Dedifferentiated amniotic fluid mesenchymal stem cell (primary cell): ENCODE results near the gene NHERF1.

Experiments
- DNase-seq: peaks from one replicate; pipeline ENCODE4 v3.0.0-alpha.2; 2016; ENCODE audit errors: extremely low spot score

Gene NHERF1

DNA sequence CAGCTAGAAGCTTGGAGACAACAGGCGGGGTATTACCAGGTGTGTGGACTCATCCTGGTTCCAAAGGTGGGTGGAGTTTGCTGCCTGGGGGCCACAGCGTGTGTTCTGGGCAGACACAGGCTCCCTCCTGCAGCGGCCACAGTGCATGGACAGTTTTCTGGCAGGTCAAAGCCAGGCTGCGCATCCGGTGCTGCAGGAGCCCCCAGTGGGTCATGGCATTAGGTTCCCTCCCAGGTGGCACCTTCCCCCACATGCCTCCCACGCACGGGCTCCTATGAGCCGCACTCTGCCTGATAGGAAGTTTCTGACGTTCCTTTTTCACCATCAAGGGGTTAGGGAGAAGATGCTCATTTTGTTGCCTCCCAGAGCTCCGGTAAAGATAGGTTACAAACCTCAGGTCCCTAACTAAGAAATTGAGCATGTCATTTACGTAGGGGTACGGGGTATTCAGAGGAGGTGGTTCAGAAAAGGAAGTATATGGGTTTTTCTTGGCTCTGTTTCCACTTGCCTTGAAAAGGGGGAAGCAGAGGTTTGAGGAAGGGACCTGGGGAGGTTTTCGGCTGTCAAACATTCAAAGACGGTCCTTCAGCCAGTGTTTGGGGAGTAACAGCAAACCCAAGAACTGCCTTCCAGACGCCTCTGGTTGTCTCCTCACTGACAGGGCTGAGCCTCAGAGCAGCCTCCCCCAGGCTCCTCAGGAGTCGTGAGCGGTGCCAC, 60.4 kb downstream of the NHERF1 start:
- no peak for DNase-seq

- no peak for DNase-seq
Measured at GRCh38 chr17:74810699-74811485, 62.5 kb downstream of the NHERF1 start.

DNA sequence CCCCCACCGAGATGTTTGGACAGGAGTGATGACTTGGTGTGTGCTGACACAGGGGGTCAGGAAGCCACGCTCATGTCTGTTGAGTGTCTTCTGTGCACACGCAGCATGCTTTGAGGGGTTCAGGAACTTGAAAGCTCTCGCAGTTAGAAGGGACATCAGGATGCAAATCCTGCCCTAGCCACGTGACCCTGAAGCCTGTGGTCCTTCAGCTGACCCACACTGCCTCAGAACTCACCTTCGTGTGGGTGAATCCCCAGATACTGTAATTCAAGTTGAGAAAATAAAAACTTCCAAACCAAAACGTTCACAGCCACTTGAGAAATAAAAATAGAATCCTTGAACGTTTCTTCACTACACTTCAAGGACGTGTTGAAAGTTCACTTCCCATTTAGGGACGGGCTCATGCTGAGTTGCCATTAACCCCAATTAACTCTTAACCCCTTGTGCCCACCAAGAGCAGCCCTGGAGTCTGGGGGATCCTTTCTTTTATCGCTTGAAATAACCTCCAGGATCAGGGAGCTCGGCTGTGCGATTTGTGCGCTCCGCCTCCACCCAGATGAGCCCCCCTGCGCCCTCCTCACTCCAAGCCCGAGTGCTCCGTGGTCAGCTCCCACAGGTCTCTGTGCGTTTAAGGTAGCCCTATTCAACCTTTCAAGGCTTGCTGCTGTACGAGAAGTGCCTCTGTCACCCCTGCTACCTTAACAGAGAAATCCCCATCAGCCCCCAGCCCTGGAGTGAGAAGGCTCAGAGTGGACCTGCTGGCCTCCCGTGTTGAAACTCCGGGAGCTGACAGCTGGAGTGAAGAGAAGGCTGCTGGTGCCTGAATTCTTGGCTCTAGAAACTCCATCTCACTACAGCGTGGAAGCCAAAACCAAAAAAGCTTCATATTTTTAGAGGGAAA, 63.9 kb downstream of the NHERF1 start:
- DNase-seq, result no peak

GRCh38 chr17:74814453-74814852, 66.0 kb downstream of the NHERF1 start:
- DNase-seq, result no peak

- no peak for DNase-seq
Measured at GRCh38 chr17:74815067-74815466, 66.6 kb downstream of the NHERF1 start.

GRCh38 chr17:74815550-74816370, 67.3 kb downstream of the NHERF1 start:
- no peak for DNase-seq

GRCh38 chr17:74816905-74817620, 68.6 kb downstream of the NHERF1 start:
- no peak for DNase-seq

DNA sequence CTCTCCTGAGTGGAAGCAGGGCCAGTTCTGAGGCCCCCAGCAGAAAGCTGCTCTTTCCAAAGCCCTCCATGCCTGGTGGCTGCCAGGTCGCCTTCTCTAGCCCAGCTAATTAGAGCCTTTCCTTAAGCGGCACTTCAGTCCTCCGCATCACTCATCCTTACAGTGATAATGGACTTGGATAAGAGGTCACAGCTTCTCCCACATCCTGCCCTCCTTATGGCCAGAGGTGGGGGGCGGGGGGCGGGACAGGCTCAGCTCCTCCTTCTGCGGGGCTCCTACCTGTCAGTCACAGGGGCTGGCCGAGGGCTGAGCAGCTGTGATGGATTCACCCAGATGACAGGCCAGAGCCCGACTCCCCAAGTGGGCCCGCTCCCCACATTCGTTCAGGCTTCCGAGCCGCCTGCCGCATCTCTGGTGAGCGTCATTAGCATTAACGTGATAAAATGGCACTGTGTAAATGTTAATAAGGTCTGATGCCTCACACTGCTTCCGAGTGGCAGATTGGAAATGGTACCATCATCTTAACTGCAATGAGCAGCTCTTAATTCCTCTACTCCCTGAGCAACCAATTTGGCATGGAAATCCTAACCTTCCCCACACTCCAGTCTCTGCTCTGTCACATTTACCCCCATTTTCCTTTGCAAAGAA, 70.0 kb downstream of the NHERF1 start:
- DNase-seq, result no peak
